ENCODE results near the gene CPTP. TPM values are rescaled to one million over a fixed set of nuclear protein-coding genes. Genes with fewer than 3 reads are reported as not detected.

The CPTP gene
- total RNA-seq, 1 donor from 2014 or later: 17.5 TPM

DNA sequence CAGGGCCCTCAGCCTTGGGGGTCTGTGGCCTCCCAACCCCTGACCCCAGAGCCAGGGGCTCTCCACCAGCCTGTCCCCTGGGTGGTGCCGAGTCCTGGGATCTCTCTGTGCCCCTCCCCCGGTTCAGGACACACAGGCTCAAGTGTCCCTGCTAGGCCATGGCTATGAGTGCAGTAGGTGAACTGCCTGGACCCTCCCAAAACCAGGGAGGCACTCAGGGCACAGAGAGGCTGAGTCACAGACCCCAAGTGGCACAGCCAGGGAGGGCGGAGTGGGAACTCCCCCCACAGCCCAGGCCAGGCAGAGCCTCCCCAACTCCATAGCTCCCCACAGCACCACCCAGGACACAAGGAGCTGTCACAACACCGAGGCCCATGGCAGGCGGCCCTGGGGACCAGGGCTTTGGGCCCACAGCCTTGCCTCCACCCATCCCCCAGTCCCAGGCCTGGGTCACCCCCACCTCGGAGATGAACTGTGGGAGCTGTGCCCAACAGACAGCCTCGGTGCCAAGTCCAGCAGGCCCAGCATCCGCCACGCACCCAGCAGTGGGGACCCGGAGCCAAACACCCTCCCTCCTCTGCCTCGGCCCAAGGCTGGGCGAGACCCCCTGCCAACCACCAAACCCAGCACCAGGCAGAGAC is 21.4 kb downstream of the CPTP start:
- Mint-ChIP-seq H3K4me3 (ENCODE audit: low read depth) (no peak overlapping the region), H3K36me3 (ENCODE audit: insufficient read depth) (peaks cover 2% of the 10 kb centered on the region), H3K4me1 (ENCODE audit: low read depth) (peaks cover 9% of the 10 kb centered on the region), H3K27ac (no peak overlapping the region), H3K9me3 (ENCODE audit: low read depth) (no peaks in the 10 kb centered on the region), H3K27me3 (no peaks in the 10 kb centered on the region)
- TF ChIP-seq, protein P1, sequence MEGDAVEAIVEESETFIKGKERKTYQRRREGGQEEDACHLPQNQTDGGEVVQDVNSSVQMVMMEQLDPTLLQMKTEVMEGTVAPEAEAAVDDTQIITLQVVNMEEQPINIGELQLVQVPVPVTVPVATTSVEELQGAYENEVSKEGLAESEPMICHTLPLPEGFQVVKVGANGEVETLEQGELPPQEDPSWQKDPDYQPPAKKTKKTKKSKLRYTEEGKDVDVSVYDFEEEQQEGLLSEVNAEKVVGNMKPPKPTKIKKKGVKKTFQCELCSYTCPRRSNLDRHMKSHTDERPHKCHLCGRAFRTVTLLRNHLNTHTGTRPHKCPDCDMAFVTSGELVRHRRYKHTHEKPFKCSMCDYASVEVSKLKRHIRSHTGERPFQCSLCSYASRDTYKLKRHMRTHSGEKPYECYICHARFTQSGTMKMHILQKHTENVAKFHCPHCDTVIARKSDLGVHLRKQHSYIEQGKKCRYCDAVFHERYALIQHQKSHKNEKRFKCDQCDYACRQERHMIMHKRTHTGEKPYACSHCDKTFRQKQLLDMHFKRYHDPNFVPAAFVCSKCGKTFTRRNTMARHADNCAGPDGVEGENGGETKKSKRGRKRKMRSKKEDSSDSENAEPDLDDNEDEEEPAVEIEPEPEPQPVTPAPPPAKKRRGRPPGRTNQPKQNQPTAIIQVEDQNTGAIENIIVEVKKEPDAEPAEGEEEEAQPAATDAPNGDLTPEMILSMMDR (IDR thresholded peaks at IDR 0.05; ENCODE audit: unreplicated experiment): no peak
- no peak for DNase-seq (ENCODE audit: low spot score, unreplicated experiment)

DNA sequence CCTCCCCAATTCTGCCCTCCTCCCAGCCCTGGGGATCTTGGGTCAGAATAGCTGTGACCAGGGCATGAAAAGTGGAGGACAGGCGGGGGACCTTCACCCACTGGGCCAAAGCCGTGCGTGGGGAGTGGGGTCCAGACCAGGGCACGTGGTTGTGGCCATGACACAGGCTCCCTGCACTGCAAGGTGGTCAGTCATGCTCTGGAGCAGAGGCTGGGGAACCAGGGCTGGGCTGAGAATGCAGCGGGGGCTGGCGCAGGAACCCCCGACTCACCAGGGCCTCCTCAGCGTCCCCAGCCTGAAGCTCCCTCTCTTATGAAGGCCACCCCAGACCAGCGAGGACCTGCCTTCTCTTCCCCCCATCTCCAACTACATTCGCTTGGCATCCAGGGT is 21.9 kb downstream of the CPTP start:
- Mint-ChIP-seq H3K4me1 (ENCODE audit: low read depth) (peaks cover 9% of the 10 kb centered on the region), H3K27ac (no peak overlapping the region), H3K4me3 (ENCODE audit: low read depth) (peak overlapping the region; percentile 75), H3K36me3 (ENCODE audit: insufficient read depth) (no peaks in the 10 kb centered on the region), H3K27me3 (no peaks in the 10 kb centered on the region), H3K9me3 (ENCODE audit: low read depth) (no peaks in the 10 kb centered on the region)
- TF ChIP-seq, protein P1 (IDR thresholded peaks at IDR 0.05; ENCODE audit: unreplicated experiment): no peak
- no peak for DNase-seq (ENCODE audit: low spot score, unreplicated experiment)

- peak overlapping the region; percentile 74 for H3K27ac Mint-ChIP-seq
- no peak for DNase-seq (ENCODE audit: low spot score, unreplicated experiment)
- H3K27me3 Mint-ChIP-seq: peaks cover under 1% of the 10 kb centered on the region
- H3K9me3 Mint-ChIP-seq (ENCODE audit: low read depth): no peaks in the 10 kb centered on the region
- peaks cover 9% of the 10 kb centered on the region for H3K4me1 Mint-ChIP-seq (ENCODE audit: low read depth)
- H3K4me3 Mint-ChIP-seq (ENCODE audit: low read depth): peak overlapping the region; percentile 75
- TF ChIP-seq, protein P1 (IDR thresholded peaks at IDR 0.05; ENCODE audit: unreplicated experiment): no peak
- no peaks in the 10 kb centered on the region for H3K36me3 Mint-ChIP-seq (ENCODE audit: insufficient read depth)
Observed at GRCh38 chr1:1347026-1347595, 22.5 kb downstream of the CPTP start.

DNA sequence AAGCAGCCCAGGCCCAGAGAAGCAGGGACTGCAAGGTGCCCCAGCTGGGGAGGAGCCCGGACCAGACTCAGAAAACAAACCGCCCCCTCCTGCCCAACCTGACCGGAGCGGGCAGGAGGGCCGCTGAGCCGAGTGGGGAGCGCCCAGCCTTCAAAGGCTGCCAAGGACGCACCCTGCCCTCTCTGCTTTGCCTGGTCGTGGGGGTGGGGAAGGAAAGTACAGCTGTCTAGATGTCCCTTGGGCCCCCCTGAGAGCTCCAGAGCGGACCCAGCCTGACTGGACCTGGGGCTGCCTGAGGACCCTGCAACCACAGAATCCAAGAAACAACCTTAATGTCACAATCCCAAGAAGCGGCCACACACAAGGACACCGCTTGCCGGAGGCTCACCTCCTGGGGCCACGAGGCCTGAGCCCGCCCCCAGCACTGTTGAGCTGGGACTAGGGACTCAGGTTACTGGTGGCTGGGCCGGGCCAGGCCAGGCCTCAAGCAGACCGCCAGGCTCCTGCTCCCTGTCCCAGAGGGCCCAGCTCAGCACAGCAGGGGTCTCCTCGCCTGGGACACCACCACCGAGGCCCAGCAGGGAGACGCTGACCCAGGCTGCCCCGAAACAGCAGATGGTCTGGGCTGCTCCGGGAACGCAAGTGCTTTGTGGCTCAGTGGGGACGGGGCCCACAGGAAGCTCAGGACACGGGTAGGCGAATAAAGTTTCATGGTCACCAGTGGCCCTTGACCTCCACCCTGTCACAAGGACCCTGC is 23.2 kb downstream of the CPTP start:
- Mint-ChIP-seq H3K27ac (peak overlapping the region; percentile 74), H3K4me1 (ENCODE audit: low read depth) (peaks cover 9% of the 10 kb centered on the region)
- no peak for DNase-seq (ENCODE audit: low spot score, unreplicated experiment)

More for the DNA sequence above, 23.2 kb downstream of the CPTP start:
- Mint-ChIP-seq H3K36me3 (ENCODE audit: insufficient read depth) (no peaks in the 10 kb centered on the region), H3K27me3 (peaks cover 8% of the 10 kb centered on the region), H3K4me3 (ENCODE audit: low read depth) (peak overlapping the region; percentile 75), H3K9me3 (ENCODE audit: low read depth) (no peaks in the 10 kb centered on the region)
- TF ChIP-seq, protein P1 (IDR thresholded peaks at IDR 0.05; ENCODE audit: unreplicated experiment): no peak

Measured in progenitor cell of endocrine pancreas (in vitro differentiated cells).